SK-N-SH (cell line): Measurements from ENCODE around the gene HS6ST3.

ENCODE experiments used
- EZH2phosphoT487 ChIP-seq: fragments of 200-600 bp; sonication (generic); IDR thresholded peaks from 2 replicates; pipeline ENCODE4 v1.6.1; 2017; ENCODE audit warnings: low read depth, mixed run types, mild to moderate bottlenecking, antibody characterized with exemption, moderate library complexity, borderline replicate concordance
- FOXM1 ChIP-seq: IDR thresholded peaks from 2 replicates; pipeline ENCODE4 v1.4.0; 2012; ENCODE audit warnings: low read depth, mild to moderate bottlenecking
- MXI1 ChIP-seq: IDR thresholded peaks from 2 replicates; pipeline ENCODE4 v1.6.1; 2012; ENCODE audit warnings: mild to moderate bottlenecking, low read depth, low read length, improper control_type of control experiment
- NRF1 ChIP-seq: IDR thresholded peaks from 2 replicates; pipeline ENCODE4 v1.6.1; 2012; ENCODE audit warnings: low read depth, mild to moderate bottlenecking, low read length
- POLR2AphosphoS5 ChIP-seq: IDR thresholded peaks from 2 replicates; pipeline ENCODE4 v1.6.1; 2012; ENCODE audit warnings: low read depth, low read length
- RAD21 ChIP-seq: IDR thresholded peaks from 2 replicates; pipeline ENCODE4 v1.6.1; 2012; ENCODE audit warnings: mild to moderate bottlenecking, low read length
- RCOR1 ChIP-seq: fragments of 150-350 bp; IDR thresholded peaks from 2 replicates; pipeline ENCODE4 v1.6.1; 2017; ENCODE audit warnings: antibody characterized with exemption, low read length
- YY1 ChIP-seq: IDR thresholded peaks from 2 replicates; pipeline ENCODE4 v1.4.0; 2012; ENCODE audit warnings: low read depth, mild to moderate bottlenecking
- TF ChIP-seq, protein P1 (sequence below): fragments of 200-600 bp; sonication (generic); IDR thresholded peaks from 2 replicates; pipeline ENCODE4 v1.6.1; 2017; ENCODE audit warnings: antibody characterized with exemption, mild to moderate bottlenecking, moderate library complexity
- TF ChIP-seq, protein P2 (sequence below): IDR thresholded peaks from 2 replicates; pipeline ENCODE4 v1.4.0; 2012; ENCODE audit warnings: low read depth
- TF ChIP-seq, protein P3 (sequence below): IDR thresholded peaks from 2 replicates; pipeline ENCODE4 v1.6.1; 2012; ENCODE audit warnings: mild to moderate bottlenecking, low read depth, low read length, moderate library complexity

DNA sequence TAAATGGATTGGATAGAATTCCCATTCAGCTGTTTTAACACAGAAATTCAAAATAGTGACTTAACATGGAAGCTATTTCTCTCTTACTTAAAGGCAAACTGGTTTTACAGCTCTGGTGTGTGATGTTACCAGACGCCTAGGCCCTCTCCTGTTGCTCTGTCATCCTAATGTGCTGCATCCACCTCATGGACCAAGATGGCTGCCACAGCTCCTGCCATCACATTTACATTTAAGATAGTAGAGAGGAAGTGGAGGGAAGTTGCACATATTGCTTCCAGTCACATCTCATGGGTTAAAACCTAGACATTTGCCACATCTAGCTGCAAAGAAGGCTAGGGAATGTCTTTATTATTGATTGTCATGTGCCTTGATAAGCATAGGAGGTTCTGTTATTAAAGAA is 746.8 kb downstream of the HS6ST3 start:
- TF ChIP-seq, protein P1, sequence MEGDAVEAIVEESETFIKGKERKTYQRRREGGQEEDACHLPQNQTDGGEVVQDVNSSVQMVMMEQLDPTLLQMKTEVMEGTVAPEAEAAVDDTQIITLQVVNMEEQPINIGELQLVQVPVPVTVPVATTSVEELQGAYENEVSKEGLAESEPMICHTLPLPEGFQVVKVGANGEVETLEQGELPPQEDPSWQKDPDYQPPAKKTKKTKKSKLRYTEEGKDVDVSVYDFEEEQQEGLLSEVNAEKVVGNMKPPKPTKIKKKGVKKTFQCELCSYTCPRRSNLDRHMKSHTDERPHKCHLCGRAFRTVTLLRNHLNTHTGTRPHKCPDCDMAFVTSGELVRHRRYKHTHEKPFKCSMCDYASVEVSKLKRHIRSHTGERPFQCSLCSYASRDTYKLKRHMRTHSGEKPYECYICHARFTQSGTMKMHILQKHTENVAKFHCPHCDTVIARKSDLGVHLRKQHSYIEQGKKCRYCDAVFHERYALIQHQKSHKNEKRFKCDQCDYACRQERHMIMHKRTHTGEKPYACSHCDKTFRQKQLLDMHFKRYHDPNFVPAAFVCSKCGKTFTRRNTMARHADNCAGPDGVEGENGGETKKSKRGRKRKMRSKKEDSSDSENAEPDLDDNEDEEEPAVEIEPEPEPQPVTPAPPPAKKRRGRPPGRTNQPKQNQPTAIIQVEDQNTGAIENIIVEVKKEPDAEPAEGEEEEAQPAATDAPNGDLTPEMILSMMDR, result no peak
- TF ChIP-seq RCOR1 (no peak), MXI1 (no peak), POLR2AphosphoS5 (no peak), EZH2phosphoT487 (no peak), NRF1 (no peak), YY1 (no peak), FOXM1 (no peak), RAD21 (no peak)
- TF ChIP-seq, protein P2, sequence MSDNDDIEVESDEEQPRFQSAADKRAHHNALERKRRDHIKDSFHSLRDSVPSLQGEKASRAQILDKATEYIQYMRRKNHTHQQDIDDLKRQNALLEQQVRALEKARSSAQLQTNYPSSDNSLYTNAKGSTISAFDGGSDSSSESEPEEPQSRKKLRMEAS, result no peak
- TF ChIP-seq, protein P3, sequence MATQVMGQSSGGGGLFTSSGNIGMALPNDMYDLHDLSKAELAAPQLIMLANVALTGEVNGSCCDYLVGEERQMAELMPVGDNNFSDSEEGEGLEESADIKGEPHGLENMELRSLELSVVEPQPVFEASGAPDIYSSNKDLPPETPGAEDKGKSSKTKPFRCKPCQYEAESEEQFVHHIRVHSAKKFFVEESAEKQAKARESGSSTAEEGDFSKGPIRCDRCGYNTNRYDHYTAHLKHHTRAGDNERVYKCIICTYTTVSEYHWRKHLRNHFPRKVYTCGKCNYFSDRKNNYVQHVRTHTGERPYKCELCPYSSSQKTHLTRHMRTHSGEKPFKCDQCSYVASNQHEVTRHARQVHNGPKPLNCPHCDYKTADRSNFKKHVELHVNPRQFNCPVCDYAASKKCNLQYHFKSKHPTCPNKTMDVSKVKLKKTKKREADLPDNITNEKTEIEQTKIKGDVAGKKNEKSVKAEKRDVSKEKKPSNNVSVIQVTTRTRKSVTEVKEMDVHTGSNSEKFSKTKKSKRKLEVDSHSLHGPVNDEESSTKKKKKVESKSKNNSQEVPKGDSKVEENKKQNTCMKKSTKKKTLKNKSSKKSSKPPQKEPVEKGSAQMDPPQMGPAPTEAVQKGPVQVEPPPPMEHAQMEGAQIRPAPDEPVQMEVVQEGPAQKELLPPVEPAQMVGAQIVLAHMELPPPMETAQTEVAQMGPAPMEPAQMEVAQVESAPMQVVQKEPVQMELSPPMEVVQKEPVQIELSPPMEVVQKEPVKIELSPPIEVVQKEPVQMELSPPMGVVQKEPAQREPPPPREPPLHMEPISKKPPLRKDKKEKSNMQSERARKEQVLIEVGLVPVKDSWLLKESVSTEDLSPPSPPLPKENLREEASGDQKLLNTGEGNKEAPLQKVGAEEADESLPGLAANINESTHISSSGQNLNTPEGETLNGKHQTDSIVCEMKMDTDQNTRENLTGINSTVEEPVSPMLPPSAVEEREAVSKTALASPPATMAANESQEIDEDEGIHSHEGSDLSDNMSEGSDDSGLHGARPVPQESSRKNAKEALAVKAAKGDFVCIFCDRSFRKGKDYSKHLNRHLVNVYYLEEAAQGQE, result no peak
